SK-N-SH treated with all-trans-retinoic acid at 6 μM for 48 hours (cell line): ENCODE results near the gene DUX4.
"Not testable (repeated sequence)": the region's sequence is repeated elsewhere in the genome, so short reads cannot be mapped to it uniquely, and the experiment has no call there.

Experiments used
- ARNTL ChIP-seq: fragments of 450-650 bp; formaldehyde crosslinking; IDR thresholded peaks from 2 replicates; pipeline ENCODE4 v1.5.0; 2020; ENCODE audit warnings: low read depth, mild to moderate bottlenecking, moderate library complexity, borderline replicate concordance
- ESRRG ChIP-seq: fragments of 250-450 bp; sonication (Bioruptor Pico); IDR thresholded peaks from 2 replicates; pipeline ENCODE4 v1.6.1; 2021; ENCODE audit warnings: mild to moderate bottlenecking
- PPARA ChIP-seq: fragments of 250-450 bp; sonication (Bioruptor Pico); IDR thresholded peaks from 2 replicates; pipeline ENCODE4 v1.5.0; 2020; ENCODE audit warnings: mild to moderate bottlenecking, borderline replicate concordance
- RARB ChIP-seq: fragments of 250-450 bp; sonication (Bioruptor Pico); IDR thresholded peaks from 2 replicates; pipeline ENCODE4 v1.8.0; 2021; ENCODE audit warnings: mild to moderate bottlenecking, moderate library complexity
- ZFP3 ChIP-seq: fragments of 250-450 bp; sonication (Bioruptor Pico); IDR thresholded peaks from 2 replicates; pipeline ENCODE4 v1.5.0; 2020; ENCODE audit warnings: mild to moderate bottlenecking, moderate library complexity
- ZFP30 ChIP-seq: fragments of 450-650 bp; formaldehyde crosslinking; IDR thresholded peaks from 2 replicates; pipeline ENCODE4 v1.5.0; 2022; ENCODE audit warnings: mild to moderate bottlenecking, moderate library complexity
- ZNF70 ChIP-seq: fragments of 450-650 bp; formaldehyde crosslinking; IDR thresholded peaks from 2 replicates; pipeline ENCODE4 v1.5.0; 2020; ENCODE audit warnings: mild to moderate bottlenecking, moderate library complexity
- TF ChIP-seq, protein P1 (sequence below): fragments of 250-450 bp; sonication (Bioruptor Pico); IDR thresholded peaks from 2 replicates; pipeline ENCODE4 v1.8.0; 2021; ENCODE audit warnings: low read depth, mild to moderate bottlenecking, moderate library complexity, borderline replicate concordance

DNA sequence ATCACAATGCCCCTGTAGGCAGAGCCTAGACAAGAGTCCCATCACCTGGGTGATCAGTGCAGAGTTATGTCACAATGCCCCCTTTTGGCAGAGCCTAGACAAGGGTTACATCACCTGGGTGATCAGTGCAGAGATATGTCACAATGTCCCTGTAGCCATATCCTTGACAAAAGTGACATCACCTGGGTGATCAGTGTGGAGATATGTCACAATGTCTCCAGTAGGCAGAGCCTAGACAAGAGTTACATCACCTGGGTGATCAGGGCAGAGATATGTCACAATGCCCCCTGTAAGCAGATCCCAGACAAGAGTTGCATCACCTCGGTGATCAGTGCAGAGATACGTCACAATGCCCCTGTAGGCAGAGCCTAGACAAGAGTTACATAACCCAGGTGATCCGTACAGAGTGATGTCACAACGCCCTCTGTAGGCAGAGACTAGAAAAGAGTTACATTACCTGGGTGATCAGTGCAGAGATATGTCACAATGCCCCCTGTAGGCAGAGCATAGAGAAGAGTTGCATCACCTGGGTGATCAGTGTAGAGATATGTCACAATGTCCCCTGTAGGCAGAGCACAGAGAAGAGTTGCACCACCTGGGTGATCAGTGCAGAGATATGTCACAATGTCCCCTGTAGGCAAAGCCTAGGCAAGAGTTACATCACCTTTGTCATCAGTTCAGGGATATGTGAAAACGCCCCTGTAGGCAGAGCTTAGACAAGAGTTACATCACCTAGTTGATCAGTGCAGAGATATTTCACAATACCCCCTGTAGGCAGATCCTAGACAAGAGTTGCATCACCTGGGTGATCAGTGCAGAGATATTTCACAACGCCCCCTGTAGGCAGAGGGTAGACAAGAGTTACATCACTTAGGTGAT lies 4.4 kb downstream of the DUX4 start:
- not testable (repeated sequence) for TF ChIP-seq PPARA; ZFP30 (CRISPR knock-in tag); ZNF70; ARNTL (CRISPR knock-in tag); ZFP3; RARB (CRISPR knock-in tag); ESRRG
- TF ChIP-seq, protein P1, sequence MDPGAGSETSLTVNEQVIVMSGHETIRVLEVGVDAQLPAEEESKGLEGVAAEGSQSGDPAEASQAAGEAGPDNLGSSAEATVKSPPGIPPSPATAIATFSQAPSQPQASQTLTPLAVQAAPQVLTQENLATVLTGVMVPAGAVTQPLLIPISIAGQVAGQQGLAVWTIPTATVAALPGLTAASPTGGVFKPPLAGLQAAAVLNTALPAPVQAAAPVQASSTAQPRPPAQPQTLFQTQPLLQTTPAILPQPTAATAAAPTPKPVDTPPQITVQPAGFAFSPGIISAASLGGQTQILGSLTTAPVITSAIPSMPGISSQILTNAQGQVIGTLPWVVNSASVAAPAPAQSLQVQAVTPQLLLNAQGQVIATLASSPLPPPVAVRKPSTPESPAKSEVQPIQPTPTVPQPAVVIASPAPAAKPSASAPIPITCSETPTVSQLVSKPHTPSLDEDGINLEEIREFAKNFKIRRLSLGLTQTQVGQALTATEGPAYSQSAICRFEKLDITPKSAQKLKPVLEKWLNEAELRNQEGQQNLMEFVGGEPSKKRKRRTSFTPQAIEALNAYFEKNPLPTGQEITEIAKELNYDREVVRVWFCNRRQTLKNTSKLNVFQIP (CRISPR knock-in tag) = not testable (repeated sequence)
